ENCODE results near the gene TYMS.

DNA sequence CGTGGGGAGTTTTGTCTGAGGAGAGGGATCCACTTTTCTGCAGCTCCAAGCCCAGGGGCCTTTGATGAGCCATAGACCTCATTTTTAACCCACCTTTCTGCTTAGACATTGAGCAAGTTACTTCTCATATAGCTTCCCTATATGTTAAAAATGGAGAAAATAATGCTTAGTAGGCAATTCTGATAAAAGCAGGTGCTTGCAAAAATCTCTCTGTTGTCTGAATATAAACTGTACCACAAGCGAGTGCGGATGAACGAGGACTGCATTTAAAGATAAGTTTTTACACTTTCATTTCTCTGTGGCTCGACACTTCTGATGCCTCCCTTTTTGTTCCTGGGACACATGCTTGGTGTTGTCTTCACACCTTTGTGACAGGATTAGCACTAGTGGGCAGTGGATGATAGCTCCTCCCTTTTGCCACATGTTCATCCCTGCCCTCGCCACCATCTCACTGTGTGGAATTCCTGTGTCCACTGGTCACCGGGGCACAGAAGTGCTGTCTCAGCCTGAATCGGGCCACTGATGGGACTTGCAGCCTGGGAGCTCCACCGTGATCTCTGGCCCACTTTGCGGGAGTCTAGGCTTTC lies 1.6 kb downstream of the TYMS start:
- no peak for TF ChIP-seq POLR2AphosphoS5 (IDR thresholded peaks at IDR 0.05)
- no peak for TF ChIP-seq MXI1 (conservative IDR thresholded peaks at IDR 0.05; ENCODE audit: poor library complexity, severe bottlenecking)
- TF ChIP-seq, protein P1, sequence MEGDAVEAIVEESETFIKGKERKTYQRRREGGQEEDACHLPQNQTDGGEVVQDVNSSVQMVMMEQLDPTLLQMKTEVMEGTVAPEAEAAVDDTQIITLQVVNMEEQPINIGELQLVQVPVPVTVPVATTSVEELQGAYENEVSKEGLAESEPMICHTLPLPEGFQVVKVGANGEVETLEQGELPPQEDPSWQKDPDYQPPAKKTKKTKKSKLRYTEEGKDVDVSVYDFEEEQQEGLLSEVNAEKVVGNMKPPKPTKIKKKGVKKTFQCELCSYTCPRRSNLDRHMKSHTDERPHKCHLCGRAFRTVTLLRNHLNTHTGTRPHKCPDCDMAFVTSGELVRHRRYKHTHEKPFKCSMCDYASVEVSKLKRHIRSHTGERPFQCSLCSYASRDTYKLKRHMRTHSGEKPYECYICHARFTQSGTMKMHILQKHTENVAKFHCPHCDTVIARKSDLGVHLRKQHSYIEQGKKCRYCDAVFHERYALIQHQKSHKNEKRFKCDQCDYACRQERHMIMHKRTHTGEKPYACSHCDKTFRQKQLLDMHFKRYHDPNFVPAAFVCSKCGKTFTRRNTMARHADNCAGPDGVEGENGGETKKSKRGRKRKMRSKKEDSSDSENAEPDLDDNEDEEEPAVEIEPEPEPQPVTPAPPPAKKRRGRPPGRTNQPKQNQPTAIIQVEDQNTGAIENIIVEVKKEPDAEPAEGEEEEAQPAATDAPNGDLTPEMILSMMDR (IDR thresholded peaks at IDR 0.05; ENCODE audit: poor library complexity, severe bottlenecking) = no peak
